NB4 (cell line): Measurements from ENCODE around the gene RFX3.

Experiments
- POLR2A ChIP-seq: IDR thresholded peaks from 2 replicates; pipeline ENCODE4 v1.6.1; 2011; ENCODE audit warnings: mild to moderate bottlenecking; ENCODE audit not compliant: insufficient read length; ENCODE audit errors: extremely low read depth
- TF ChIP-seq, protein P1 (sequence below): IDR thresholded peaks from one replicate; pipeline ENCODE4 v1.5.1; 2012; ENCODE audit warnings: low read depth, low read length
- TF ChIP-seq, protein P2 (sequence below): IDR thresholded peaks from 2 replicates; pipeline ENCODE4 v1.6.1; 2011; ENCODE audit warnings: low read depth, low read length

DNA sequence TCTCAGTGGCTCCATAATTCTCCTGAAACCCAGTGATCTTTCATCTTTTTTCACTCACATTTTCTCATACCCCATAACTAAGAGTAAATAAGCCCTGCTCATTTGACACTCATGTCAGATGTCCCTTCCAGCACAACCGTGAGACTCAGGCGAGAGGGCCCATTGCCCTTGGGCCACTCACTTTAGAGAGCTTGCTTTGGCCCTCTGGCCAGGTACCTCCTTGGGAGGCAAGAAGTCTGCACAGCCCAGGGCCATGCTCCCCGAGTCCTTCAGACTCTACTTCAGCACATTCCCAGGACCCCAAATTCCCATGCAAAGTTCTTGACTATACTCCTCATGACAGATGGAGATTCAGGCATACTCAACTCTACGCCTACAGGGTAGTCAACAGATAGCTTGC lies 33.6 kb downstream of the RFX3 start:
- TF ChIP-seq, protein P1, sequence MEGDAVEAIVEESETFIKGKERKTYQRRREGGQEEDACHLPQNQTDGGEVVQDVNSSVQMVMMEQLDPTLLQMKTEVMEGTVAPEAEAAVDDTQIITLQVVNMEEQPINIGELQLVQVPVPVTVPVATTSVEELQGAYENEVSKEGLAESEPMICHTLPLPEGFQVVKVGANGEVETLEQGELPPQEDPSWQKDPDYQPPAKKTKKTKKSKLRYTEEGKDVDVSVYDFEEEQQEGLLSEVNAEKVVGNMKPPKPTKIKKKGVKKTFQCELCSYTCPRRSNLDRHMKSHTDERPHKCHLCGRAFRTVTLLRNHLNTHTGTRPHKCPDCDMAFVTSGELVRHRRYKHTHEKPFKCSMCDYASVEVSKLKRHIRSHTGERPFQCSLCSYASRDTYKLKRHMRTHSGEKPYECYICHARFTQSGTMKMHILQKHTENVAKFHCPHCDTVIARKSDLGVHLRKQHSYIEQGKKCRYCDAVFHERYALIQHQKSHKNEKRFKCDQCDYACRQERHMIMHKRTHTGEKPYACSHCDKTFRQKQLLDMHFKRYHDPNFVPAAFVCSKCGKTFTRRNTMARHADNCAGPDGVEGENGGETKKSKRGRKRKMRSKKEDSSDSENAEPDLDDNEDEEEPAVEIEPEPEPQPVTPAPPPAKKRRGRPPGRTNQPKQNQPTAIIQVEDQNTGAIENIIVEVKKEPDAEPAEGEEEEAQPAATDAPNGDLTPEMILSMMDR = no peak
- TF ChIP-seq POLR2A = no peak
- TF ChIP-seq, protein P2, sequence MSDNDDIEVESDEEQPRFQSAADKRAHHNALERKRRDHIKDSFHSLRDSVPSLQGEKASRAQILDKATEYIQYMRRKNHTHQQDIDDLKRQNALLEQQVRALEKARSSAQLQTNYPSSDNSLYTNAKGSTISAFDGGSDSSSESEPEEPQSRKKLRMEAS = no peak
